NB4 (cell line): ENCODE data around the gene UBE2J2.

ENCODE experiments used
- MYC ChIP-seq: IDR thresholded peaks from 2 replicates; pipeline ENCODE4 v1.6.1; 2011; ENCODE audit warnings: low read depth, low read length
- POLR2A ChIP-seq: IDR thresholded peaks from 2 replicates; pipeline ENCODE4 v1.6.1; 2011; ENCODE audit warnings: mild to moderate bottlenecking; ENCODE audit not compliant: insufficient read length; ENCODE audit errors: extremely low read depth
- TF ChIP-seq, protein P1 (sequence below): IDR thresholded peaks from one replicate; pipeline ENCODE4 v1.5.1; 2012; ENCODE audit warnings: low read depth, low read length
- TF ChIP-seq, protein P2 (sequence below): IDR thresholded peaks from 2 replicates; pipeline ENCODE4 v1.6.1; 2011; ENCODE audit warnings: low read depth, low read length

GRCh38 chr1:1260843-1261560 lies 12.7 kb downstream of the UBE2J2 start:
- TF ChIP-seq POLR2A: no peak
- TF ChIP-seq, protein P1, sequence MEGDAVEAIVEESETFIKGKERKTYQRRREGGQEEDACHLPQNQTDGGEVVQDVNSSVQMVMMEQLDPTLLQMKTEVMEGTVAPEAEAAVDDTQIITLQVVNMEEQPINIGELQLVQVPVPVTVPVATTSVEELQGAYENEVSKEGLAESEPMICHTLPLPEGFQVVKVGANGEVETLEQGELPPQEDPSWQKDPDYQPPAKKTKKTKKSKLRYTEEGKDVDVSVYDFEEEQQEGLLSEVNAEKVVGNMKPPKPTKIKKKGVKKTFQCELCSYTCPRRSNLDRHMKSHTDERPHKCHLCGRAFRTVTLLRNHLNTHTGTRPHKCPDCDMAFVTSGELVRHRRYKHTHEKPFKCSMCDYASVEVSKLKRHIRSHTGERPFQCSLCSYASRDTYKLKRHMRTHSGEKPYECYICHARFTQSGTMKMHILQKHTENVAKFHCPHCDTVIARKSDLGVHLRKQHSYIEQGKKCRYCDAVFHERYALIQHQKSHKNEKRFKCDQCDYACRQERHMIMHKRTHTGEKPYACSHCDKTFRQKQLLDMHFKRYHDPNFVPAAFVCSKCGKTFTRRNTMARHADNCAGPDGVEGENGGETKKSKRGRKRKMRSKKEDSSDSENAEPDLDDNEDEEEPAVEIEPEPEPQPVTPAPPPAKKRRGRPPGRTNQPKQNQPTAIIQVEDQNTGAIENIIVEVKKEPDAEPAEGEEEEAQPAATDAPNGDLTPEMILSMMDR: no peak
- TF ChIP-seq, protein P2, sequence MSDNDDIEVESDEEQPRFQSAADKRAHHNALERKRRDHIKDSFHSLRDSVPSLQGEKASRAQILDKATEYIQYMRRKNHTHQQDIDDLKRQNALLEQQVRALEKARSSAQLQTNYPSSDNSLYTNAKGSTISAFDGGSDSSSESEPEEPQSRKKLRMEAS: no peak
- no peak for TF ChIP-seq MYC
